B cell (primary cell): ENCODE results near the gene SH2B2. TPM values are rescaled to one million over a fixed set of nuclear protein-coding genes. Genes with fewer than 3 reads are reported as not detected.

Experiments used
- ATAC-seq: fragments of 200-7000 bp; cut with Tn5 transposase; one replicate; pipeline ENCODE4 v1.10.0; 2021; ENCODE audit warnings: low read depth, mild to moderate bottlenecking, moderate number of reproducible peaks, moderate library complexity
- CTCF ChIA-PET: fragments of 350-600 bp; sonication (Branson Sonifier 250); formaldehyde crosslinking; loops from one replicate; lab custom pipeline; 2021; ENCODE audit warnings: antibody characterized with exemption, inconsistent platforms; lab: Charles Lee
- POLR2A ChIA-PET: fragments of 350-600 bp; sonication (Branson Sonifier 250); formaldehyde crosslinking; loops from one replicate; lab custom pipeline; 2021; ENCODE audit warnings: antibody characterized with exemption; lab: Charles Lee
- DNase-seq: peaks from one replicate; pipeline ENCODE4 v3.0.0; 2013
- H2AFZ ChIP-seq: 2 replicates; pipeline ENCODE4 v1.6.1; 2012; ENCODE audit warnings: mild to moderate bottlenecking, low read depth, low read length; ENCODE audit not compliant: insufficient read depth, poor library complexity, severe bottlenecking
- H3K27ac ChIP-seq, 2 donors: 1 replicate in 1 of 2; 2 replicates in 1 of 2; pipeline ENCODE4 v1.5.1; 2012 to 2013; ENCODE audit warnings: low read length in 2 of 2, mild to moderate bottlenecking in 2 of 2, moderate library complexity in 1 of 2
- H3K27me3 ChIP-seq, 4 experiments: fragments of 200-600 bp in 1 of 4; sonication (generic) in 1 of 4; replicated peaks in 1 of 4; 1 replicate in 2 of 4; 2 replicates in 2 of 4; pipeline versions ENCODE4 v1.6.1 to v1.7.0; 2013 to 2016; ENCODE audit warnings: low read length in 3 of 4, mild to moderate bottlenecking in 2 of 4, mixed read lengths in 1 of 4, moderate library complexity in 1 of 4; ENCODE audit not compliant: insufficient read depth in 4 of 4, control insufficient read depth in 3 of 4; ENCODE audit errors: control extremely low read depth in 1 of 4
- H3K36me3 ChIP-seq, 2 experiments: replicated peaks in 1 of 2; 1 replicate in 1 of 2; 2 replicates in 1 of 2; pipeline versions ENCODE4 v1.6.1 to v1.7.1; 2013; ENCODE audit warnings: low read length in 1 of 2; ENCODE audit not compliant: insufficient read depth in 2 of 2, control insufficient read depth in 1 of 2; ENCODE audit errors: control extremely low read depth in 1 of 2, extremely low read depth in 1 of 2
- H3K4me1 ChIP-seq, 2 donors: fragments of 200-600 bp in 1 of 2; sonication (generic) in 1 of 2; 1 replicate in 1 of 2; 2 replicates in 1 of 2; pipeline versions ENCODE4 v1.5.1 to v1.6.1; 2013 to 2017; ENCODE audit warnings: low read length in 2 of 2; ENCODE audit not compliant: control insufficient read depth in 2 of 2, insufficient read depth in 2 of 2
- H3K4me2 ChIP-seq: replicated peaks from 2 replicates; pipeline ENCODE3; 2012; ENCODE audit warnings: mild to moderate bottlenecking, low read depth, low read length; ENCODE audit not compliant: poor library complexity, severe bottlenecking
- H3K4me3 ChIP-seq, 5 experiments: fragments of 200-600 bp in 1 of 5; sonication (generic) in 1 of 5; 1 replicate in 3 of 5; 2 replicates in 2 of 5; pipeline versions ENCODE4 v1.5.1 to v1.7.0; 2011 to 2016; ENCODE audit warnings: low read length in 4 of 5, mild to moderate bottlenecking in 4 of 5, low read depth in 2 of 5, control low read depth in 1 of 5, moderate library complexity in 1 of 5; ENCODE audit not compliant: insufficient read depth in 1 of 5; ENCODE audit errors: control extremely low read depth in 1 of 5, extremely low read depth in 1 of 5
- H3K79me2 ChIP-seq: fragments of 200-600 bp; sonication (generic); one replicate; pipeline ENCODE4 v1.6.0; 2016; ENCODE audit warnings: low read length; ENCODE audit not compliant: control insufficient read depth, insufficient read depth
- H3K9ac ChIP-seq: fragments of 200-600 bp; sonication (generic); 2 replicates; pipeline ENCODE4 v1.6.1; 2017; ENCODE audit warnings: mild to moderate bottlenecking, low read length, moderate library complexity
- H3K9me3 ChIP-seq, 3 donors: one replicate each; pipeline versions ENCODE4 v1.6.1 to v1.7.1; 2013; ENCODE audit warnings: low read length in 2 of 3; ENCODE audit not compliant: control insufficient read depth in 2 of 3, insufficient read depth in 1 of 3; ENCODE audit errors: control extremely low read depth in 1 of 3
- H4K20me1 ChIP-seq: 2 replicates; pipeline ENCODE4 v1.6.0; 2012; ENCODE audit warnings: mild to moderate bottlenecking, low read length; ENCODE audit not compliant: insufficient read depth, control insufficient read depth, poor library complexity, severe bottlenecking
- H3K27ac Mint-ChIP-seq: one replicate; pipeline ENCODE4 v1.8.0; 2021; ENCODE audit warnings: mixed read lengths
- H3K27me3 Mint-ChIP-seq: one replicate; pipeline ENCODE4 v1.8.0; 2021; ENCODE audit warnings: mixed read lengths
- H3K4me1 Mint-ChIP-seq: one replicate; pipeline ENCODE4 v1.8.0; 2021; ENCODE audit warnings: mixed read lengths
- H3K4me3 Mint-ChIP-seq: one replicate; pipeline ENCODE4 v1.8.0; 2021; ENCODE audit warnings: mixed read lengths
- H3K9me3 Mint-ChIP-seq: one replicate; pipeline ENCODE4 v1.8.0; 2022; ENCODE audit warnings: mixed read lengths; ENCODE audit not compliant: insufficient read depth
- CTCF ChIP-seq: fragments of 200-600 bp; IDR thresholded peaks from one replicate; pipeline ENCODE4 v1.8.0; 2022; ENCODE audit warnings: antibody characterized with exemption, mild to moderate bottlenecking
- EZH2 ChIP-seq: IDR thresholded peaks from 2 replicates; pipeline ENCODE4 v1.6.1; 2012; ENCODE audit warnings: borderline replicate concordance, low read depth, mild to moderate bottlenecking, moderate library complexity, low read length; ENCODE audit not compliant: insufficient read depth, poor library complexity, severe bottlenecking
- WGBS: methylation state at CpG from one replicate; pipeline ENCODE4 v1.1.5; 2013; ENCODE audit warnings: missing lambda C conversion rate; ENCODE audit not compliant: insufficient coverage; 5-methylcytosine and 5-hydroxymethylcytosine counted together
- intact Hi-C: fragments of 100-400 bp; cut with micrococcal nuclease; formaldehyde crosslinking; loops from one replicate; pipeline ENCODE4 v1.10.0; 2022
- polyA plus RNA-seq: library from polyadenylated mRNA; depleted of rRNA; stranded (reverse); fragments of >200 nt; gene quantifications from 2 replicates; pipeline ENCODE4 v1.2.3, GENCODE V29; 2012
- total RNA-seq, 2 donors: library from RNA; stranded (reverse); fragments of 120-200 nt in 1 of 2; gene quantifications; 1 replicate in 1 of 2; 2 replicates in 1 of 2; pipeline versions ENCODE4 v1.2.3 to v1.2.4, GENCODE V29; 2013 to 2022

Gene SH2B2
- total and polyA plus RNA-seq, 2 donors (not counting 1 experiment from before 2014, with no cell fraction given) = 41.2 to 95.4 TPM

GRCh38 chr7:102253066-102253972 is 33.3 kb upstream of the SH2B2 start:
- no peaks in the 10 kb centered on the region for H3K9me3 ChIP-seq
- no peaks in the 10 kb centered on the region for H3K4me1 ChIP-seq
- peaks cover 7% of the 10 kb centered on the region for H3K4me1 Mint-ChIP-seq
- ChIA-PET CTCF (interaction anchor here (1.0 to 1.4 kb wide), 2 partner anchors 16 to 20 kb away, joined by 3 read pairs; no protein-coding TSS in a partner anchor), POLR2A (no interaction called here)
- no peaks in the 10 kb centered on the region for H4K20me1 ChIP-seq
- H3K4me2 ChIP-seq = no peak overlapping the region
- TF ChIP-seq CTCF (no peak), EZH2 (no peak)
- H3K79me2 ChIP-seq = no peaks in the 10 kb centered on the region
- no peak overlapping the region for H3K9ac ChIP-seq
- no peak for DNase-seq
- intact Hi-C loops = no loop called here
- WGBS = 97% methylated on average over 12 of the region's 19 CpGs
- peaks cover 0 to 6% of the 10 kb centered on the region in 2 experiments for H3K36me3 ChIP-seq
- H3K4me3 ChIP-seq = no peak overlapping the region
- H3K9me3 Mint-ChIP-seq = no peaks in the 10 kb centered on the region
- no peaks in the 10 kb centered on the region for H3K27me3 Mint-ChIP-seq
- ATAC-seq = no peak
- H3K4me3 Mint-ChIP-seq = no peak overlapping the region
- no peak overlapping the region for H2AFZ ChIP-seq
- no peaks in the 10 kb centered on the region for H3K27me3 ChIP-seq
- H3K27ac Mint-ChIP-seq = no peak overlapping the region
- H3K27ac ChIP-seq = no peak overlapping the region

DNA sequence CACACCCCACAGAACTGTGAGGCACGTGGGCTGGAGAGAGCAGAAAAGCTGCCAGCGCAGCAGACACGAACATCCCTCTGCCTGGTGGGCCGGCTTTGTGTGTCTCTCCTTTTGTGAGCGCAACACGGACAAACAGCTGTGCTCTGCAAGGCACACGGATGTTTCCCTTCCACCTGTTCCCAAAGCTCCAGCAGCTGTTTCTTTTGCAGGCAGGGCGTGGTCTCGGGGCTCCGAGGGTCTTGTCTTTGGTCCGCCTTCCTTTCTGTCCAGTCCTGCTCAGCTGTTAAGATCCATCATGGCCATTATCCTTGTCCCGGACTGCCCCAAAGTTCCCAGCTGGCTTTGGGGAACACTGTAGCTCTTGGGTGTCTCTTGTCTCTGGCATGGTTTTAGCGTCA is 32.7 kb upstream of the SH2B2 start:
- no peak for DNase-seq
- TF ChIP-seq CTCF = no peak
- peaks cover 7% of the 10 kb centered on the region for H3K4me1 Mint-ChIP-seq
- ATAC-seq = no peak
- WGBS = 98% methylated on average over 13 of the region's 13 CpGs
- intact Hi-C loops = no loop called here
- H3K36me3 ChIP-seq = peaks cover 0 to 6% of the 10 kb centered on the region in 2 experiments
- no peaks in the 10 kb centered on the region for H3K9me3 ChIP-seq
- POLR2A ChIA-PET = no interaction called here
- no peak overlapping the region for H3K27ac Mint-ChIP-seq
- H3K27ac ChIP-seq = no peak overlapping the region
- H3K4me1 ChIP-seq = no peaks in the 10 kb centered on the region
- H3K9ac ChIP-seq = no peak overlapping the region
- no peak overlapping the region for H3K4me3 ChIP-seq
- no peaks in the 10 kb centered on the region for H3K79me2 ChIP-seq
- H3K9me3 Mint-ChIP-seq = no peaks in the 10 kb centered on the region
- H2AFZ ChIP-seq = no peak overlapping the region
- no peak overlapping the region for H3K4me2 ChIP-seq
- no peaks in the 10 kb centered on the region for H3K27me3 Mint-ChIP-seq
- no peaks in the 10 kb centered on the region for H4K20me1 ChIP-seq
- CTCF ChIA-PET = no interaction called here
- no peak overlapping the region for H3K4me3 Mint-ChIP-seq
- no peaks in the 10 kb centered on the region for H3K27me3 ChIP-seq
